GM12878 (cell line): ENCODE measurements around the gene BCL2. TPM values are rescaled to one million over a fixed set of nuclear protein-coding genes. Genes with fewer than 3 reads are reported as not detected.
A peak's percentile ranks its signal among the peaks of the same experiment; 100 is the strongest.

Source experiments
- ATF7 ChIP-seq: fragments of 450-650 bp; IDR thresholded peaks from 2 replicates; pipeline ENCODE4 v1.6.1; 2016; ENCODE audit warnings: low read depth, mild to moderate bottlenecking
- BCLAF1 ChIP-seq: fragments of 450-650 bp; IDR thresholded peaks from 2 replicates; pipeline ENCODE4 v1.6.1; 2017; ENCODE audit warnings: antibody characterized with exemption, mild to moderate bottlenecking, moderate library complexity
- CBX5 ChIP-seq: sonication (generic); IDR thresholded peaks from 2 replicates; pipeline ENCODE4 v1.6.1; 2016; ENCODE audit warnings: low read depth, moderate library complexity, mild to moderate bottlenecking, inconsistent platforms
- CHD2 ChIP-seq: IDR thresholded peaks from 2 replicates; pipeline ENCODE4 v1.6.1; 2011; ENCODE audit warnings: low read depth, low read length, improper control_type of control experiment, borderline replicate concordance
- ELK1 ChIP-seq: IDR thresholded peaks from 2 replicates; pipeline ENCODE4 v1.6.1; 2012; ENCODE audit warnings: low read depth, low read length, improper control_type of control experiment
- FOXM1 ChIP-seq: IDR thresholded peaks from 2 replicates; pipeline ENCODE4 v1.6.1; 2012; ENCODE audit warnings: low read depth, mild to moderate bottlenecking, inconsistent platforms, low read length, moderate library complexity
- HDAC2 ChIP-seq: fragments of 200-600 bp; sonication (generic); IDR thresholded peaks from 2 replicates; pipeline ENCODE4 v1.6.1; 2017
- MAX ChIP-seq: IDR thresholded peaks from 2 replicates; pipeline ENCODE4 v1.6.1; 2012; ENCODE audit warnings: low read depth, low read length, improper control_type of control experiment
- MLLT1 ChIP-seq: fragments of 450-650 bp; IDR thresholded peaks from 2 replicates; pipeline ENCODE4 v1.6.1; 2016; ENCODE audit warnings: mild to moderate bottlenecking
- NFXL1 ChIP-seq: fragments of 450-650 bp; IDR thresholded peaks from 2 replicates; pipeline ENCODE4 v1.6.1; 2017; ENCODE audit warnings: antibody characterized with exemption, mild to moderate bottlenecking, borderline replicate concordance
- PBX3 ChIP-seq: IDR thresholded peaks from 2 replicates; pipeline ENCODE4 v1.6.1; 2011; ENCODE audit warnings: mild to moderate bottlenecking, low read depth, low read length, moderate library complexity; ENCODE audit not compliant: insufficient replicate concordance
- RFX5 ChIP-seq: IDR thresholded peaks from 2 replicates; pipeline ENCODE4 v1.6.1; 2011; ENCODE audit warnings: low read depth, low read length, improper control_type of control experiment
- RUNX3 ChIP-seq: IDR thresholded peaks from 2 replicates; pipeline ENCODE4 v1.6.1; 2012; ENCODE audit warnings: low read length, inconsistent platforms
- SREBF1 ChIP-seq: IDR thresholded peaks from 2 replicates; pipeline ENCODE4 v1.6.1; 2012; ENCODE audit warnings: mild to moderate bottlenecking, low read length
- TCF12 ChIP-seq: IDR thresholded peaks from 2 replicates; pipeline ENCODE4 v1.6.1; 2011; ENCODE audit warnings: low read depth, mild to moderate bottlenecking, low read length
- YBX1 ChIP-seq: fragments of 450-650 bp; IDR thresholded peaks from 2 replicates; pipeline ENCODE4 v1.6.1; 2016; ENCODE audit warnings: antibody characterized with exemption
- YY1 ChIP-seq: IDR thresholded peaks from 2 replicates; pipeline ENCODE4 v1.6.1; 2011; ENCODE audit warnings: low read depth, mild to moderate bottlenecking, low read length
- ZBTB33 ChIP-seq: fragments of 450-650 bp; IDR thresholded peaks from 2 replicates; pipeline ENCODE4 v1.6.1; 2017; ENCODE audit warnings: mild to moderate bottlenecking
- ZNF24 ChIP-seq: fragments of 450-650 bp; IDR thresholded peaks from 2 replicates; pipeline ENCODE4 v1.6.1; 2017; ENCODE audit warnings: antibody characterized with exemption, mild to moderate bottlenecking
- ZNF274 ChIP-seq: IDR thresholded peaks from one replicate; pipeline ENCODE4 v1.8.0; 2011; ENCODE audit not compliant: insufficient read length, insufficient read depth
- ZSCAN29 ChIP-seq: fragments of 450-650 bp; IDR thresholded peaks from 2 replicates; pipeline ENCODE4 v1.6.1; 2017; ENCODE audit warnings: mild to moderate bottlenecking, moderate library complexity
- polyA plus RNA-seq, 11 experiments: library from polyadenylated mRNA; depleted of rRNA in 4 of 11; unstranded in 6 of 11; stranded (reverse) in 5 of 11; fragments of >200 nt; fragmentation: Nextera tagmentation in 4 of 11; fragmentation: Illumina TruSeq in 1 of 11; extraction: Ambion mirVana in 4 of 11; extraction: Trizol in 1 of 11; gene quantifications; 1 replicate in 1 of 11; 2 replicates in 10 of 11; pipeline versions ENCODE4 v1.2.1 to v1.2.3, GENCODE V29; 2011 to 2016; ENCODE audit warnings: inconsistent platforms in 2 of 11, missing spikeins in 2 of 11, low read depth in 1 of 11
- total RNA-seq, 4 experiments: library from RNA; depleted of rRNA in 3 of 4; stranded (reverse); fragments of >200 nt in 3 of 4; fragmentation: Illumina TruSeq in 1 of 4; extraction: Trizol in 1 of 4; gene quantifications; 2 replicates each; pipeline versions ENCODE4 v1.2.1 to v1.2.3, GENCODE V29; 2013 to 2021

Gene BCL2
- total and polyA plus RNA-seq, 10 of the 15 experiments (the other 5 are each of a cell fraction or from before 2014, with no cell fraction given), result 4.1 to 47.8 (median 19.3) TPM

- TF ChIP-seq ZBTB33 (no peak), SREBF1 (no peak; the same call in 1 of the 2 replicates), TCF12 (peak; percentile 59), ELK1 (no peak), YBX1 (no peak), ZNF274 (no peak), ZNF24 (peak; percentile 80; the same call in 1 of the 2 replicates), YY1 (no peak), CBX5 (peak; percentile 95), RFX5 (no peak), MAX (no peak), HDAC2 (no peak), CHD2 (no peak), BCLAF1 (no peak), ZSCAN29 (no peak), FOXM1 (peak; percentile 98), PBX3 (peak; percentile 40), MLLT1 (0 out of 2 replicates have a peak, but pooled peaks have one; percentile 64), ATF7 (peak; percentile 95), NFXL1 (no peak), RUNX3 (peak; percentile 97)
These were observed 241.1 kb downstream of the BCL2 start (continued) for GRCh38 chr18:63078471-63078870.
